Astrocyte of the cerebellum (primary cell): ENCODE measurements around the gene PHF12.
"Not testable (repeated sequence)": the region's sequence is repeated elsewhere in the genome, so short reads cannot be mapped to it uniquely, and the experiment has no call there.

Experiments
- DNase-seq: peaks from one replicate; pipeline ENCODE4 v3.0.0-alpha.2; 2011; ENCODE audit warnings: low read depth
- H3K4me3 ChIP-seq: 2 replicates; pipeline ENCODE4 v1.5.1; 2011; ENCODE audit warnings: mild to moderate bottlenecking, low read depth, low read length, moderate library complexity
- in situ Hi-C: cut with HindIII; loops from 2 replicates; pipeline ENCODE4 v1.10.0; 2017; ENCODE audit warnings: low sequenced_read_pairs
- TF ChIP-seq, protein P1 (sequence below): IDR thresholded peaks from 2 replicates; pipeline ENCODE4 v1.5.1; 2012; ENCODE audit warnings: low read length, low read depth, moderate library complexity, mild to moderate bottlenecking; ENCODE audit errors: missing control alignments

Gene PHF12

DNA sequence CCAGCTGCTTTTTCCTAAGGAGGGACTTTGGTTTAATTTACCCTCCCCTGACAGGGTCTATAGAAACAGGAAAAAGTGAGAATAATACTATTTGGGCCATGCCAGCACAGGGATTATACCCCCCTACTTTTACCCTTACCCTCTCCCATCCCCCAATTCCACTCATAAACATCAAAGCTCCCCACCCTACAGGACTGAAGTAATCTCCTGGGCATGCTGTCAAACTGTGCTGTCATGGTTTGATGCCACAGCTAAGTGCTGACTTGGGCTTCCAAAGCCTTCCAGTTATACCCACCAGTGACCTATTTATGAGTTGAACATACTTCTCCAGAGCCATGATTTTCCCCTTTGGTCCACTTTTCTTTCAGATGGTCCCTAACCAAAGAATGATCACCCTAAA lies 12.8 kb downstream of the PHF12 start:
- TF ChIP-seq, protein P1, sequence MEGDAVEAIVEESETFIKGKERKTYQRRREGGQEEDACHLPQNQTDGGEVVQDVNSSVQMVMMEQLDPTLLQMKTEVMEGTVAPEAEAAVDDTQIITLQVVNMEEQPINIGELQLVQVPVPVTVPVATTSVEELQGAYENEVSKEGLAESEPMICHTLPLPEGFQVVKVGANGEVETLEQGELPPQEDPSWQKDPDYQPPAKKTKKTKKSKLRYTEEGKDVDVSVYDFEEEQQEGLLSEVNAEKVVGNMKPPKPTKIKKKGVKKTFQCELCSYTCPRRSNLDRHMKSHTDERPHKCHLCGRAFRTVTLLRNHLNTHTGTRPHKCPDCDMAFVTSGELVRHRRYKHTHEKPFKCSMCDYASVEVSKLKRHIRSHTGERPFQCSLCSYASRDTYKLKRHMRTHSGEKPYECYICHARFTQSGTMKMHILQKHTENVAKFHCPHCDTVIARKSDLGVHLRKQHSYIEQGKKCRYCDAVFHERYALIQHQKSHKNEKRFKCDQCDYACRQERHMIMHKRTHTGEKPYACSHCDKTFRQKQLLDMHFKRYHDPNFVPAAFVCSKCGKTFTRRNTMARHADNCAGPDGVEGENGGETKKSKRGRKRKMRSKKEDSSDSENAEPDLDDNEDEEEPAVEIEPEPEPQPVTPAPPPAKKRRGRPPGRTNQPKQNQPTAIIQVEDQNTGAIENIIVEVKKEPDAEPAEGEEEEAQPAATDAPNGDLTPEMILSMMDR = no peak
- H3K4me3 ChIP-seq = no peak overlapping the region
- in situ Hi-C loops = no loop called here
- no peak for DNase-seq

DNA sequence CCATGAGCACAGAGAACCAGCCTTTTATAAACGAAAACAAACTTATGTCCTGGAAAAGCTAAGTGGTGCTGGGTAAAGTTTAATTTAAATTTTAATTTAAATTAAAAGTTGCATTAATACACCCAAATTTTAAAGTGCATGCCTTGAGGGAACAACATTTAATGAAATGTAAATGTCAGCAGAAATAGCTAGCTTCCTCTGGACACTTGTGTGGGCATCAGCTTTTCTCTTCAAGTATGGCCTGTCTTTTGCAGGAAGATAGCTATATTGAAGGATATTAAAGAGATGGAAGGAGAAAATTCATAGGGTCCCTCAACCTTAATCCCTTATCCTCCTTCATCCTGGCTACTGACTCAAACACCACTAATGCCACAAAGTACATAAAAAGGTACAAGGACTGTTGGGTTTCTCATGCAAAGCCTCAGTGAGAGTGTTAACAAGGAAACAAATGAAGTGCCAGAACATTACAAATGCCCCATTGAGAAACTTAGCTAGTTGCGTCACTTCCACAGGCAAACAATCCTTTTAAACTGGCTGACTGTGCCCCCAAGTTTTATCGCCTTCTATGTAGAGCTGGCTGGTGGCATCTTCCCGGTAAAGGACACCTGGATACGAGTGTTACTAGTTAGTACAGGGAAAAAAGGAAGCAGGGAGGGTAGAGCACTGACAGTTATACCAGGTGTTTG lies 14.1 kb downstream of the PHF12 start:
- in situ Hi-C loops = no loop called here
- TF ChIP-seq, protein P1 = no peak
- no peak overlapping the region for H3K4me3 ChIP-seq

DNA sequence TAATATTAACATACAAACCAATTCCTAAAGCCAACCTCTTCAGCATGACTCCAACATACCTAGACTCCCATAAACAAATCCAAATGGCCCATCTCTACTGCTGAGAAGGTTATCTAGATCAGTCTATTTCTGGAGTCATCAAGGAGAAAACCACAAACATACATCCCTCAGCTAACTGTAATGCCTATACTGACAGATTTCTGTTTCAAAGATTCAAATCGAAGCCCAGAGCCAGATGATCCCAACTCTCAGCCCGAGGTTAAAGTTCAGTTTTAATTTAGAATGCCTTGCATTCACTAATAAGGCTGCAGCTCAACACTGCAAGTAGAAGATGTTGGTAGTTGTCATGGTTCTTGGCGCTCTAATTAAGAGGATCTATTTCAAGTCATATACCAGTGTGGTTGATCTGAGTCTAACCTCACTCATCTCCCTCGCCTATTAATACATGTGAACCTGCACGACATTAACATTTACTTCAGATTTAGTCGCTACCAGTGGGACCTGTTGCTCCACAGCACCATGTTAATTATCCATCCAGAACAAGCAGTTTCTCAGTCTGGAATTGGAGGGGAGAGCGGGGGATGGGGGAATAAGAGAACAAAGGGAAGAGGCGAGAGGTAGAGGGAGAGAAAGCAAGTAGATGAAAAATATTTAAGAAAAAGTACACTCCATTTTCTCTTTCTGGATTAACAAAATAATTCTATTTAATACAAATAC lies 15.4 kb downstream of the PHF12 start:
- no peak overlapping the region for H3K4me3 ChIP-seq
- no peak for DNase-seq
- in situ Hi-C loops = no loop called here
- TF ChIP-seq, protein P1 = no peak

More for the DNA sequence above, 14.1 kb downstream of the PHF12 start:
- no peak for DNase-seq

DNA sequence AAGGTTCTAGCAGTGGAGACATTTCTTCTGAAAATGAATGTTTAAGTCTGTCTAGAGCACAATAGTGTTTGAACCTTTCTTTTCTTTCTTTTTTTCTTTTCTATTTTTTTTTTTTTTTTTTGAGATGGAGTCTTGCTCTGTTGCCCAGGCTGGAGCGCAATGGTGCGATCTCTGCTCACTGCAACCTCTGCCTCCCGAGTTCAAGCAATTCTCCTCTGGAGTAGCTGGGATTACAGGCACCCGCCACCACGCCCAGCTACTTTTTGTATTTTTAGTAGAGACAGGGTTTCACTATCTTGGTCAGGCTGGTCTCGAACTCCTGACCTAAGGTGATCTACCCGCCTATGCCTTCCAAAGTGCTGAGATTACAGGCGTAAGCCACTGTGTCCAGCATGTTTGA lies 16.8 kb downstream of the PHF12 start:
- H3K4me3 ChIP-seq, in situ Hi-C loops, DNase-seq: not testable (repeated sequence)

DNA sequence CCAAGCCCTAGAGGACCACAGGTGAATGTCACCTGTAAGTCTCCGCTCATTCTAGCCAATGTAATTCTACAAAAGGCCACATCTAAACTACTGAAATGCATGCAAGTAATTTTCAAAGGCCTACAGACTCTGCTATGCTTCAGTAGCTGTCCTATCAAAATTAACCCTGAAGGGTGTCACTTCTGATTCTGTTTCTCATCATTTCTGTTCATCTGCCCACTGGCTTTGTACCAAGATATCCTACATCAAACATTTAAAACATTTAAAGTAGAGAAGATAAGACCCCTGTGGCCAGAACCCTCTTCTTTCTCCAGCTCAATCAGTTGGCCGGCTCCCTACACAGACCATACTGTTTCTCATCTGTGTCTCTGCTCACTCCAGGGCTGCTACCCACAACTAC lies 21.5 kb downstream of the PHF12 start:
- H3K4me3 ChIP-seq = no peak overlapping the region
- TF ChIP-seq, protein P1 = no peak
- in situ Hi-C loops = no loop called here
- no peak for DNase-seq

DNA sequence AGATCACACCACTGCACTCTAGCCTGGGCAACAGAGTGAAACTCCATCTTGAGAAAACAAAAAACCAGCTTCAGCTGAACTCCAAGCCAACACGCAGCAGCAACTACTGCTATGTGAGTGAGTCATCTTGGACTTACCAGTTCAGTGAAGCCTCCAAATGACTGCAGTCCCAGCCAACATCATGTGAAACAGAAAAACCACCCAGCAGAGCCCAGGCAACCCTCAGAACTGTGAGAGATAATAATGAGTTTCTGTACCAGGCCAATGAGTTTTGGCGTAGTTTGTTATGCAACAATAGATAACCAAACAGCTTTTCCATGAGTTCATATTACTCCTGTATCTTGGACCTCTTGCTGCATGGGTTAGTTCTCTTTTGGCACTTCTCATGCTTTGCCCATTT lies 23.3 kb downstream of the PHF12 start:
- no peak overlapping the region for H3K4me3 ChIP-seq
- DNase-seq = no peak
- TF ChIP-seq, protein P1 = no peak
- in situ Hi-C loops = no loop called here

DNA sequence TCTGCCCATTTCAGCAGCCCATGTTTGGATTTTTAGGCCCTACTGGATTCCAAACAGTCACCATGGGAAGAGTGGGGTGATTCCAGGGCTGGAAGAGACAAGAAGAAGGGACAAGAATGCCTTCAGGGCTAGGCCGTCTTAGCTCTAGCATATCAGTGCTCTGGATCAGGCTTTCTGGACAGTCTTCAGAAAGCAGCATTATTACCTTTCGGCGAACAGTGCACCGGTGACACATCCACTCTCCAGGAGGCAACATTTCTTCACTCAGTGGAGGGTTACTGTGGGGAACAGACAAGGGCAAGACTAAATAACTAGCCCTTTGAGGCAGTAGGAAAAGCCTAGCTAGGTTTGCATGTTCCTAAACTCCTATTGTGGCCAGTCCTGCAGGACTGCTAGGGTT lies 24.5 kb downstream of the PHF12 start:
- no peak for DNase-seq
- H3K4me3 ChIP-seq = no peak overlapping the region
- in situ Hi-C loops = no loop called here
- TF ChIP-seq, protein P1 = no peak
